ENCODE results near the gene MBD3L1.

GRCh38 chr19:8880868-8881488 is 48.8 kb downstream of the MBD3L1 start:
- TF ChIP-seq POLR2A (IDR thresholded peaks at IDR 0.05) (no peak), POLR2AphosphoS5 (IDR thresholded peaks at IDR 0.05) (no peak), CTCF (IDR thresholded peaks at IDR 0.05) (no peak)

All from suprapubic skin (tissue), 4 donors.